Left renal pelvis (tissue), 4 donors: ENCODE measurements around the gene CELA2A. TPM values are rescaled to one million over a fixed set of nuclear protein-coding genes. Genes with fewer than 3 reads are reported as not detected.
"Not testable (repeated sequence)": the region's sequence is repeated elsewhere in the genome, so short reads cannot be mapped to it uniquely, and the experiment has no call there.

Source experiments
- DNase-seq, 4 donors: peaks; one replicate each; pipeline ENCODE4 v3.0.0-alpha.2; 2013; ENCODE audit warnings: low read depth in 4 of 4, low spot score in 3 of 4
- polyA plus RNA-seq, 4 donors: library from polyadenylated mRNA; unstranded; fragments of 120-200 nt; gene quantifications; one replicate each; pipeline ENCODE4 v1.2.1, GENCODE V29; 2013; ENCODE audit not compliant: insufficient read length in 4 of 4

Gene CELA2A
- polyA plus RNA-seq, 4 donors, result not detected

GRCh38 chr1:15424146-15424667 lies 32.3 kb upstream of the CELA2A start:
- no peak for DNase-seq

- no peak for DNase-seq
Measured at GRCh38 chr1:15424981-15425380, 31.6 kb upstream of the CELA2A start.

- DNase-seq, result no peak
Measured at GRCh38 chr1:15425521-15425920, 31.0 kb upstream of the CELA2A start.

- DNase-seq, result no peak
Measured at GRCh38 chr1:15425958-15426357, 30.6 kb upstream of the CELA2A start.

- DNase-seq, result no peak
Measured at GRCh38 chr1:15426492-15427279, 29.8 kb upstream of the CELA2A start.

DNA sequence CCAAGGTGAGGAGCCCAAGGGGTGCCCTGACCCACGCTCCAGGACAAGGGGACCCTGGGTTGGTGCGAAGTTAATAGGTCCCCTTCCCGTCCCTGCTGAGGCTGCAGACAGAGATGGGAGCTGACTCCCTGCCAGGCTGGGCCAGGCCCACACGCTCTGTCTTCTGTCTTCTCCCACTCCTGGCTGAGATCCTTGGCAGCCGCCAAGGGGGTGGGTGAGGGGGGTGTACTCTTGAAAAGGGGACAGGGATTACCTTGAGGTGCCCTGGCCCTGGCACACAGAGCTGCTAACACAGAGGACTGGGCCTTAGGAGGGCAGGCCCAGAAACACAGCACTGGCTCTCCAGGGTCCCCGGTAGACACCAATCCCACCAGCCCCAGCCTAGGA lies 29.3 kb upstream of the CELA2A start:
- DNase-seq, result no peak

GRCh38 chr1:15428252-15428651 lies 28.3 kb upstream of the CELA2A start:
- not testable (repeated sequence) for DNase-seq

DNA sequence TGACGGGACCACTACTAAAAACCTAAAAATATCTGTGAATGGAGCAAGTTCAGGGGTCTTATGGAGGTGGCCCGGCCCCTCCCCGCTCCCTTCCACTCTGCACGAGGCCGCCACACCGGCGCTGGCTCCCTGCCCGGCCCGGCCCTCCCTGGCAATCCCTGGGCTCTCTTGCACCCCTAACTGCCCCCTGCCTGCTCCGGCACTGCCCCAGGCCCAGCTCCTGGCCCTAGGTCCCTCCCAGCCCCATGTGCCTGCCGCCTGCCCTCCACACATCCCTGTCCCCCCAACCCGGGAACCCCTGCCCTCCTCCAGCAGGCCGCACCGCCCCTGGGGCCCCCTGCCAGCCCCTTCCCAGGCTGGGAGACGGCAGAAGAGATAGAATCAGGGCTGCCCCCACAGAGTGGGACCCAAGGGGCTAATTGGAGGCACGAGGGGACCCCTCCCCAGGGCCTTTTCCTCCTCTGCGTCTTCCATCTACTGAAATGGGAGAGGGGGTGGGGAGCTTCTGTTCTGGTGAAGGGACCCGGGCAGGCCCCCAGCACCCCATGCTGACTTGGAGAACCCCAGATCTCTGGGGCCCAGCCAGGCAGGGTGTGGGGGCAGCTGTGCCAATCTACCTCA lies 27.6 kb upstream of the CELA2A start:
- DNase-seq, result no peak

GRCh38 chr1:15429701-15430149 lies 26.8 kb upstream of the CELA2A start:
- no peak for DNase-seq

DNA sequence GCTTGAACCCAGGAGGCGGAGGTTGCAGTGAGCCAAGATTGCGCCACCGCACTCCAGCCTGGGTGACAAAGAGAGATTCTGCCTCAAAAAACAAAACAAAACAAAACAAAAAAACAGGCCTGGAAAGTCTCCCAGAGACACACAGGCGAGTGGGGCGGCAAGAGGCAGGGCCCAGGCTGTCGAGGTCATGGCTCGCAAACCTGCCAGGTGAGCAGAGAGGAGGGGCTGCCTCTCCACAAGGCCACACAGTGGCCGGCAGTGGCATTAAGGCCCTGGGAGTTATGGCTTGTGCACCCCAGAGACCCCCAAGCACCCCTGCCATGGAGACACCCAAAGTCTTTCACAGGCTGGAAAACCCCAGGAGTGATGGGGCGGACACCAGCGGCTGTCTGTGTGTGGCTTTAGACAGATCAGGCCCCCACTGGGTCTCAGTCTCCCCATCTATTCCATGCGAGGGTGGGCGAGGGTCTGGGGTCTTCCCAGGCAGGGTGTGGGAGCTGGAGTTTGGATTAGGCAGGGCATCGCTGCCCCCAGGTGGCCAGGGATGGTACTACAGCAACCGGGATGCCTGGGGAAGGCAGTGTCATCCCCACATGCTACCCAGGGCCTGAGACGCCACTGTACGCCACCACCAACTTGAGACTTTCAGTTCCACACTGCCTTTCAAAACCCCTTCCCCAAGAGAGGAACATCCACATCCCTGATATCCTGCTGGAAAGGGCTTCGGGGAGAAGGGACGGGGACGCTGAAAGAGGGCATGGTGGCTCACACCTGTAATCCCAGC lies 25.6 kb upstream of the CELA2A start:
- no peak for DNase-seq

- DNase-seq, result no peak
Measured at GRCh38 chr1:15431571-15431948, 25.0 kb upstream of the CELA2A start.

DNA sequence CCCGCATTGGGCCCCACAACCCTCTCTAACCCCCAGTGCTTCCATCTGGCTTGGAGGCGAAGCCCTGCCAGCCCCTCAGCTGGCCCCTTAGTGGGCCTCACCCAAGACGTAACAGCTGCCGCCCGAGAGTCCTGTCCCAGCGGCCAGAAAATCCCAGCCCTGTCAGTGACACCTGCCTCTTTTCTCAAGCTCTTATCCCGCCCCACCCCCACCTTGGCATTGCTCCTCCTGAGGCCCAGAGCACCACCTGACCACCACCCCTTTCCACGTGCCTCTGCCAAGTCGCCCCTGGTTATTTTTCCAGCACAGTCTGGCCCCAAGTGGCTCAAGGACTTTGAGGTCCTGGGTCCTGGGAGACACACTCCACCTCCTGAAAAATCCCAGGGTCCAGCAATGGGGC lies 24.2 kb upstream of the CELA2A start:
- DNase-seq, result no peak

- no peak for DNase-seq
Measured at GRCh38 chr1:15433471-15433870, 23.1 kb upstream of the CELA2A start.

GRCh38 chr1:15434739-15435138 lies 21.8 kb upstream of the CELA2A start:
- not testable (repeated sequence) for DNase-seq

GRCh38 chr1:15435239-15436077 lies 21.1 kb upstream of the CELA2A start:
- no peak for DNase-seq

DNA sequence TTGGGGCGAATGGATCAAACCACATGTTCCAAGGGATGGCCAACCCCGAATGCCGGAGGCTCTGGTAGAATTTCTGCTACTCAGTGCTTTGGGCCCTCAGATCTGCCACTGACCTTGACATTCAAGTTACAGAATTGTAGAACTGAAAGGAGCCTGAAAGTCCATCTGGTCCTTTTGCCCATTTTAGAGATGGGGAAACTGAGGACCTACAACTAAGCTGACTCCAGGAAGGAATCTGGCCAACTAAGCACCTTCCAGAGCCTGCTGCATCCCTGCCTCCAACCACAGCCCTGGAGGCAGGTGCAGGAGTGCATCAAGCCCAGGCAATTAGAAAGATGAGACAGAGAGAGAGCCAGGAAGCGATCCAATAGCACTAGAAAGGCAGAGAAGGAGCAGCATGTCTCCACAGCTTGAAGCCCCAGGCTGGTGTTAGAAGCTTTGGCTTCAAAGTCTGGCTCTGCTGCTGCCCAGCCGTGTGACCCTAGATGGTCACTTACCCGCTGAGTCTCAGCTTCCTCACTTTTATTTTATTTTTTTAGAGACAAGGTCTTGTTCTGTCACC lies 19.6 kb upstream of the CELA2A start:
- no peak for DNase-seq

GRCh38 chr1:15439325-15439724 lies 17.2 kb upstream of the CELA2A start:
- no peak for DNase-seq

DNA sequence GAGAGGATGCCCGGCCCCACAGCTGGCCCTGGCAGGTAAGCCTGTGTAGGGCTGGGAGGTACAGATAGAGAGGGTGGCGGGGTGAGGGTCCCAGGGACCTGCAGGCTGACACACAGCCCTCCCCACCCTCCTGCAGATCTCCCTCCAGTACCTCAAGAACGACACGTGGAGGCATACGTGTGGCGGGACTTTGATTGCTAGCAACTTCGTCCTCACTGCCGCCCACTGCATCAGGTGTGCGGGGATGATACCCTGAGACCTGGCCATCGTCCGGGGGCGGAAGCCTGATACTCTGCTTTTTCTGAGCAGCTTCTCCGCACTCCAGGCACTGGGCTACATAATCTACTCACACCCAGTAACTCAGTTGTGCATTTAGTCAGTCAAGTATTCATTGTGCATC lies 16.2 kb upstream of the CELA2A start:
- DNase-seq, result no peak

- DNase-seq, result no peak
Measured at GRCh38 chr1:15441247-15441646, 15.3 kb upstream of the CELA2A start.

DNA sequence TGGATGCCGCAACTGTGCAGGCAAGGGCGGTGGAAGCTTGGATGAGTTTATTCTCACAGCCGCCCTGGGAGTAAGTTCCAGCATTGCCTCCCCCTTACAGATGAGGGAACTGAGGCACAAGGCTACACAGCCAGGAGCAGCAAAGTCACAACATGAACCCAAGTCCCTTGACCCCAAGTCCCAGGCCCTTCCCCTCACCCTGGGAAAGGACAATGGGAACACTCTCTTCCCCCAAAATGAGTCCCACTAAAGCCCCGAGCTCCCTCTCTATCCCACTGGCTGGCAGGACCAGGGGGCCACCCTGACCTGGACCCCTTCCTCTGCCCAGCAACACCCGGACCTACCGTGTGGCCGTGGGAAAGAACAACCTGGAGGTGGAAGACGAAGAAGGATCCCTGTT lies 14.4 kb upstream of the CELA2A start:
- no peak for DNase-seq
